ENCODE measurements around the gene MRPL37.

Gene MRPL37

DNA sequence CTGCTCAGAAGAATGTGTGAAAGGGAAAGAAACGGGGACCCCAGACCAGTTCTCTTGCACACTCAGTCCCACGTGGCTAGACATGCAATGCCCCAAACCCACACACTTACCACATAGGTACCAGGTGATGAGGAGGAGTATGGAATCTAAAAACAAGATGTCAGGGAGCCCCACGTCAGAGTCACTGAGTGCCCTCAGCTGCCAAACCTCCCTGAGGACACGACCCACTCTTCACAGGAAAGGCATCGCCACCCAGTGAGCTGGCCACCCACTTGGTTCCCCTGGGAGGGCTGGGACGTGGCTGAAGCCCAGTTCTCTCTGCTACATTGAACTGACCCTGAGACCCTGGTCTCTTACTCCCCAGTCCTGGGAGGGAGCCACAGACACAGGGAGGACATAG, 41.4 kb downstream of the MRPL37 start:
- DNase-seq = no peak

DNA sequence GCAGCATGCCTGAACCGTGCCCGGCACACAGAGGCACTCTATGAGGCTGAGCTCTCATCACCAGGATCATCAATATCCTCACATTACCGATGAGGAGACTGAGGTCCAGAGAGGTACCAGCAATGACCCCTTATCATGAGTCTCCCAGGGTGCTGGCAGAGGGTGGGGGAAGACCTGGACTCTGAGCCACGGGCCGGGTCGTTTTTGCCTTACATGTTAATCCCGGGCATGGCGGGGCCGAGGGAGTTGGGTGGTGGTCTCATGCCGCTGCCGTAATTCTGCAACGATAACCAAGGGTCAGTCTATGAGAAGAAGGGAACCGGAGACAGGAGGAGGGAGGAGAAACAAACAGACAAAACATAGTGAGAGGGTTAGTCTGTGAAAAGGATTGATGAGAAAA, 43.1 kb downstream of the MRPL37 start:
- DNase-seq = no peak

DNA sequence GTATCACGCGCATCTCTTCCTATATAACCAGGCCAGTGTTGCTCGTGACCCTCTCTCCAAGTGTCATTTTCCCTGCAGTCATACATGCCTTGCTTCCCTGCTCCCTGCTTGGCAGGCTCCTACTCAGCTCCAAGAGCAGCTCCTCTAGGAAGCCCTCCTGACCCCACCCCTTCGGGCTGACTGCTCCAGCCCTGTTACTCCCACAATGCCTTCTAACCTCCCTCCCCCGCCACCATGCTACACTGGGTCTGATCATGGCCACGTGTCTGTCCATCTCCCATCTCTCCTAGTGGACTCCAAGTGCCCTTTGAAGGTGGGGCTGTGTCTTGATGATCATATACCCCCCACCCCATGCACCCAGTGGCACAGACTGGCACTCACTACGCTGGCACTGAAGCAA, 44.7 kb downstream of the MRPL37 start:
- no peak for DNase-seq

DNA sequence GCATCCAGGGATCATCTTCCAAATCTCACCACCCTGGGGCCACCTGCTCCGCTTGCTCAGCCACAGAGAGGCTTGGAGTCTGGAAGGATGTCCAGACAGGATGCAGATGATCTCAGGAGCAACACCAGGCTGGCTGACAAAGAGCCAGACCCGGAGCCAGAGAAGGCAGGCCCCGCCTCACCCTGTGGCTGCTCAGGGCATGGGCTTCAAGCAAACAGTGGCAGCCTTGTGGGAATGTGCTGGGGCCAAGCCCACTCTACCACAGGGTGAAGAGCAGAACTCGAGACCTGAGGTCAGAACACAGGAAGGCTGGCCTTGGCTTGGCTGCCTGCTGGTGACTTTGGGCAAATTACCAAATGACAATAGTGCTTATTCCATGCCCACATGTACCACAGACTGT, 45.5 kb downstream of the MRPL37 start:
- DNase-seq = no peak

DNA sequence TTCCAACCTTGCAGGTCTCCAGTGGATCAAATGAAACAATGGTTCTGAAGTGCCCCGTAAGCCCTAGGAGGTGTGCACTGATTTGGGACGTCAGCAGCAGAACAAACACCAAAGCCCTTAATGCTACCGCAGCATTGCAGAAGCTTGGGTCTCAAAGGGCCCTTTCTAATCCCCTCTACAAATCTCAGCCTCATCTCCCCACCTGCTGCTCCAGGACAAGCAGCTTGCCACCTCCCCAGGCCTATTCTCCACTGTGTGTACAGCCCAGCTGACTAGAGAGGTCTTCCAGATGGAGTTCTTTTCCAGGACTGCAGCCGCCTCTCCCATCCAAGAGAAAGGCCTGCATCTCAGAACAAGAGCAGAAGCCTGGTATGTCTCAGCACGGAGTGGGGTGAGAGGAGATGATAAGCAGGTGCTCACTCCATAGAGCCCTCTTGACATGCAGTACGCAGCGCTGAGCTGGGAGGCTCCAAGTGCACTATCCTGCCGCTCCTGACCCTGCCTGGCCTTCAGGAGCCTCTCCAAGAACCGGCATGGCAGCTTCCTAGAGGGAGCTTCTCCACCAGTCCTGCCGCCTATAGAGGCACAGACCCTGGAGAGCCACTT, 46.3 kb downstream of the MRPL37 start:
- no peak for DNase-seq

DNA sequence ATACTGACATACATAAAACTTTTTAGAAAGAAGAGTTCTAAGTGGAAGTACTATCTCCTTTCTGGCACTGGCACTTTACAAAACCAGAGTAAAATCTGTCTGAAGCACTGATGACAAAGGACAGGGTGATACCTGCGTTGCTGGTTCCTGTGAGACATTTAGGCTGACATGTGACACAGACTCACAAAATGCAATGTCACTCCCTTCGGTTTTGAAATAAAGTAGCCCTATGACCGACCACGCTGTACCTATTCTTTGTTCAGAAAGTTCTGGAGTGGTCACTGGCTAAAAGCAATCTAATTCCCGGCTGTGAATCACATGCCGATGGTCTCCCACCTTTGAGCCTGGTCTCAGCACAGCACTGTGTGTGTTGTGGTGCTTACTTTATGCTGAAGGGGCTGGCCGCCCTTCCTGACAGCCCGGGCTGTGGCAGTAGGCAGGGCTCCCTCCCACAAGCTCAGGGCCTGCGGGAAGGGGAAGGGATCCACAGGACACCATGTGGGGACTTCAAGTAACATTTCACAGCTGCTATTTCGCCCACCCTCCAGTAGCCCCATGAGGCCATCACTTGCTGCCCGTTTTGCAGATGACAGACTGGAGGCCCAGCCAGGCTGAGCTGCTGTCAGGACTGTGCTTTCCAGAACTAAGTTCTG, 48.0 kb downstream of the MRPL37 start:
- no peak for DNase-seq

DNA sequence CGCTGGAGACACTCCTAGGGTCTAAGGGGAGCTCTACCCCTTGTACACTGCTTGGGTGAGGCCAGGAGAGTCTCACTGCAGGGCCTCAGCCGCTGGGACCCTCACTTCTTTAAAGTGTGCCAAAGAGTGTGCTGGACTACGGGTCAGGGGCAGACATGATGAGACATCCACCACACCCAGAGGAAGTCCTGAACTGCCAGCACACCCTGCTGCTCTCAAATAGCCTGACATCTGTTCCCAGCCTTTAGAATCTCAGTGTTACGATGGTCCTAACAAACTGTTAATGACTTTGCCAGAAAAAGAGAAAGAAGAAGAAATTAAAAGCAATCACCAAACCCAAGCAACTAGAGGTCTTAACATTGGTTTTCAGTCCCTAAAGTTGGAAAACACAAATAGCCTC, 49.0 kb downstream of the MRPL37 start:
- no peak for DNase-seq

DNA sequence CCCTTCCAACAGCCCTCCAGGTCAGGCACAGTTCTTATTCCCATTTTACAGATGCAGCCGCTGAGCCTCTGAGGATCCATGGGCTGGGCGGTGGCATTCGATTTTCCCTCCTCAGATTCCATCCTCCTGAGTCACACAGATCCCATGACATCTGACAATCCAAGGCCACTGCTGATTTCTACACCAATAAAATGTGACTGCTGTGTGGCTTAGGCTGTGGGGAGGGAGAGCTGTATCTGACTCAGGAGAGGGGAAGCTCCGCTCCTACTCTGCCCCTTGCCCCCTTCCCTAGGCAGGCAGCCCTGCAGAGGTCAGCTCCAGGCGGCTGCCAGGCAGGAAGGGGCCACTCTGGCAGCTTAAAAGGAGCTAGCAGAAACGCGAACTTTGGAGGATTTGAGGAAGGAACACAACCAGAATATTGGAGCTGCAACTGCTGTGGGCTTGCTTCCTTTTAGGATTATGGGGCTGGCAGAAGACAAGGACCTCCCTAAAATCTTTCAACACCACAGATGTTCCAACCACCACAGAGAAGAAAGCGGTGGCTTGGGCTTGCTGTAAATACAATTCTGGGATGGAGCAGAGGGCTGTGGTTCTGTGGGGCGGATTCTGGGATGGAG, 50.0 kb downstream of the MRPL37 start:
- DNase-seq = no peak

DNA sequence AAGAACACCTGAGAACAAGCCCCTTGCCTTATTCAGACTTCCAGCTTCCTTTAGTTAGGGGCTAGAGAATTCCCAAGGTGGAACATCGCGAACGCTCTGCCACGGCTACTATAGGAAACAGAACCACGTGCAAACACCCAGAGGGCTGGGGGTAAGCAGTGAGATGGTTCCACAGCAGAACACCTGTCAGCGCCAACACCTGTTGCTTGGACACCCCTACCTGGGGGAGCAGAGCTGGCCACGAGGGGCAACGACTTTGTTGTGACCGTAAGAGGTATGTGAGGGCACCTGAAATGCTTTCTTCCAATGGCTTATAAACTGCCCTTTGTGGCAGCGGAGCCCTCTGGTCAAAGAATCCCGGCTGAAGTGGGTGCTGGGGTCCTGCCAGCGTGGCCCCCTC, 50.7 kb downstream of the MRPL37 start:
- DNase-seq = no peak

DNA sequence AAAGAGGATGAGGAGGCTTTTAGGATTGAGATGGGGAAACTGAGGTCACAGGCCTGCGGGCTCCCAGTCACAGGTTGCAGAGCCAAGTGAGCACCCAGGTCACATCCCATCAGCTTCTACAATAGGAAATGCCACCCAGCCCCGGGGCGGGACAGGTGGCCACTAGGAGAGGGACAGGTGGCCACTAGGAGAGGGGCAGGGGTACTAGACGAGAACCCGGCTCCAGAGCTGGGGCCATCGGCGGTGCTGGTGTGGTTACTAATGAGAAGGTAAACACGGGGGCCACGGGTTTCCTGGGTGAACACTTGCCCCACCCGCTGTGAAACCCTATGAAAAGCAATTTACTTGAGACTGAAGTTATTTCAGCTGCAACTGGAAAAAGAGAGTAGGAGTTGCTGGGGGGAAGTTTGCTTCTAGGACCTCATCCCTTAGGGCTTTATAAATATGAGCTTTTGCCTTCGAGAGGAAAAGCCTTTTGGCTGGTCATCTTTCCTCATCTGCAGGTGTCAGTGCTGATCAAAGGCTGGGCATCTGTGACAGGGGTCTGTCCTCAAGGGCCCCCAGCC, 52.5 kb downstream of the MRPL37 start:
- no peak for DNase-seq

DNA sequence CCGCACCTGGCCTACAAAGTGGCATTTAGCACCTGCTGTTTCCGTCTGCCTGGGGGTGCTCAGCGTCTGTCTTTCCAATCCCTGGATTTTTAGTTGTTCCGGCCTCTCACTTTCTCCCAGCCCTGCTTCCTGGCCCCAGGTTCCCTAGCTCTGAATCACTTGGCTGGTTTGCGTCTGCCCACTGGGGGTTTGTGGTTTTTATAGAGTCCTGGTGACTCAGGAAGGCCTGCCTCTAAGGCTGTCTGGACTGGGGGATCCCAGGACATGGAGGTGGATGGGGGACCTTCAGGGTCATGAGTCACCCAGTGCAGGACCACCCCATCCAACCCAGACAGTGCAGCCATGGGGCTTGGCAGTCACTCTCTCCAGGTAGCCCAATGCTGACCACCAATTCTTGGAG, 53.5 kb downstream of the MRPL37 start:
- DNase-seq = no peak

DNA sequence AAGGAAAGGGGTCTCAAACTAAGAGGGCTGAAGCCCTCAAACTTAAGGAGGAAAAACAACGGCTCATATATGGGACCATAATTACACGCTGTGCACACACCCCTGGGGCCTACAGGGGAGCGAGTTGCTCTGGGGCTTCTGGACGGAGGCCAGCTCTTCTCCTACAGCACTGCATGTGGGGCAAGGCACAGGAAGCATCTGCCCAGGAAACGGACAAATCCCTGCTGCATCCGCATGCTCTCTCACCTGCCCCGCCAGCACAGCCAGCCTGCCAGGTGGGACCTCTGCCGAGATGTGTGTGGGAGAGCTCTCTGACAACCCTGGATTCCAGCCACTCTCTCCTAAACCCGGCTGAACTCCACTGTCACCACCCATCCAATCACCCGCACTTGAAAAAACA, 54.1 kb downstream of the MRPL37 start:
- no peak for DNase-seq

DNA sequence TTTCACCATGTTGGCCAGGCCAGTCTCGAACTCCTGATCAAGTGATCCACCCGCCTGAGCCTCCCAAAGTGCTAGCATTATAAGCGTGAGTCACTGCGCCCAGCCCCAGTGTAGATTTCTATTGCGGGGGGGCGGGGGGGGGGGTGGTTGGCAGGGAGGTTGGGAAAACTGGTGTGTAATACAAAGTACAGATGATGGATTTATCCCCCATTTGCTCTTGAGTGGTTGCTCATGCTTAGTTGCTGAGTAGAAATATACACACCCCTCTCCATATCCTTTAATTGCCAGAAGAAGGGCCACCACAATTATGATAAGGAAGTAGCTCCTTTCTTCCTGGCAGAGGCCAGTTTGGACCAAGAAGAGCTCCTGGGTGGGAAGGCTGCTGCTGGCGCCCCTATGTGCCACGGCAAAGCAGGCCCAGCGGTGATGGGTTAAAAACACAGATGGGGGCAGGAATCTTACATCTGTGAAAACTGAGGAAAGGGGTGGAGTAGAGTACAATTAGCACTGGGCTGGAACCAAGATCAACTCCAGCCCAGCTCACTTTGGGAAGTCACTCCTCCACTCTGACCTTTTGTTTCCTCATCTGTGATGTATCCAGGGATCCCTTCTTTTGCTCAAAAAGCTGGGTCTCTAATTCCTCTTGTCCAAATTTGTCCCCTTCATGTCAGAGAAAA, 55.2 kb downstream of the MRPL37 start:
- no peak for DNase-seq

DNA sequence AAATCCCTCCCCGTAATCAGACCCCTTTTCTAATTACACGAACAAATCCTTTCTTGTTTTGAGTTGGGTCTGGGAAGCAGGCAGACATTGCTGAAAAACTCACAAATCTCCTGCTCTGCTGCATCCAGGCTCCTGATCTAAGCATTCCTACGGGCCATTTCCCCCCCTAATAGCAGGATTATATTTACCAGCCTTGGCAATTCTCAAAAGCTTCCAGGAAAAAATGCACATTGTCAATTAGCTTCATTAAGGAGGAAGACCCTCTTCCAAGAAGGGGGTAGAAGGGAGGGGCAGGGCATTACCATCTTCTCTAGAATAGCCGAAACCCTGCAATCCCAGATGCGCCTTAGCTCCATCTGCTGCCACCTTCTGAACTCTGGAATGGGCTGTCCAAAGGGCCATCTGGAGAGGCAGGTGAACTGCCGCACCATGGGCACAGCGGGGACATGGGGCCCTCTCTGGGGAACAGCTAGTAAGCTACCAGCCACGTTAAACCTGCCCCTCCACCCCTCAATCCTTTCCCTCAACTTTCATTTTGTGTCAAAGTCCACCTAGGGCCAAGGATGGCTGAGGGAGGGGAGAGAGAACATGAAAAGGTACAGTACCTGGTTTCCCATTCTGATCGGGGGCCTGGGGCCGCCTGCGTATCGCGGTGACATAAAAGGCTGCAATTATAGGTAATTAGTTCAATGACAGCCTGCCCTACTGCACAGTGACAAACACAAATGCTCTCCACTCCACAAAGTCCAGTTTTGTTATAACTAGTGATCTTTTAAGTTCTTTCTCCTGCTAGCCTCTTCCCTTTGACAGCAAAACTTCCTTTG, 56.8 kb downstream of the MRPL37 start:
- DNase-seq = no peak

DNA sequence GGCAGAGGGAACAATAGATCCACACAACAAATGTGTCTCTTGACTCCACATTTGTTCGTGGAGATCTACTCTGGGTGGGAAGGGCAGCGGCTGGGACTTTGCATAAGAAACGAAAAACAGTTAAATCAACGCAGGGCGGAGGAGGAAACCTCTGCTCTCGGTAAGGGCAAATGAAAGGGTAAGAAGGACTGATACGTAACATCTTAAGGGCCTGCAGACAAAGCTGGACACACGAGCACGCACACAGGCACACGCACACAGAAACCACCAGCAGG, 57.3 kb downstream of the MRPL37 start:
- DNase-seq = no peak

DNA sequence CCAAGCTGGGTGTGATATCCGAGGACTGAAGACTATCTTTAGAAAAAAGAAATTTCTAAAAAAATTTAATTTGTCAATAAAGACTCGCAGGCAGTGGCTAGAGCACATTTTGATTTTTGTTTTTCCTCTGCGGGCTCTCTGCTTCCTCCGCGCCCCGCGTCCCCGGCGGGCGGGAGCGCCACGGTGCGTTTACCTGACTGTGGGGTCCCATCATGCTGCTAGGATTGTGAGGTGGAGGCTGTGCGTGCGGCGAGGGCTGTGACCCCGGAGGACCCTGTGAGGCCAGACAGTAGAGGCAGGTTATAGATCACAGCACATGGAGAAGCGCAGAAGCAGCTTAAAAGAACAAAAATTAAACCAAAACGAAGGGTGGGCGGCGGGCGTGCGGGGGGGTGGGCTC, 57.9 kb downstream of the MRPL37 start:
- no peak for DNase-seq

DNA sequence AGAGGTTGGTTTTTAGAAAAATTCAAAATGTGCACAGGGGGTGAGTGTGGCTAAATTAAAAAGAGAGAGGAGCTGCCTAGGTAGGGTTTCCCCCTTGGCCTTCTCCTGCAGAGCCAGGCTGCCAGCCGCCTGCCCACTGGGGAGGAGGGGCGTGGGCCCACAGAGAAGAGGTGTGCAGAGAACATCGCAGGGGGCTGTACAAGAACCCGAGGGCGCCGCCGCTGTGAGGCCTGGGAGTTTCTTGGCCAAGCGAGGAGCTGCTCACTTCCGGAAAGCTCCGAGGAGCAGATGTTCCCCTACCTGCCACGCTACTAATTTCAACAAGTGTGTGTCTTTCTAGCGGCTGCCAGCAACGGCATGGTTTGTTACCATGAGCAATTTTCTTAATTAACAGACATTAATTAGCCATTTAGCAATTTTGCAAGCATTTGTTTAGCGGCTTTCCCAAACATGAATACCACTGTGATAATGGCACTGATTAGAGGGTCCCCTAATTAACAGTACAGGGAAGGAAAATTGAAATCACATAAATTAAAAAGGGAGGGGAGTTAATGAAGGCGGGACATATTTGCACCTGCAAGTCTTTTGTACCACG, 59.7 kb downstream of the MRPL37 start:
- DNase-seq = no peak

DNA sequence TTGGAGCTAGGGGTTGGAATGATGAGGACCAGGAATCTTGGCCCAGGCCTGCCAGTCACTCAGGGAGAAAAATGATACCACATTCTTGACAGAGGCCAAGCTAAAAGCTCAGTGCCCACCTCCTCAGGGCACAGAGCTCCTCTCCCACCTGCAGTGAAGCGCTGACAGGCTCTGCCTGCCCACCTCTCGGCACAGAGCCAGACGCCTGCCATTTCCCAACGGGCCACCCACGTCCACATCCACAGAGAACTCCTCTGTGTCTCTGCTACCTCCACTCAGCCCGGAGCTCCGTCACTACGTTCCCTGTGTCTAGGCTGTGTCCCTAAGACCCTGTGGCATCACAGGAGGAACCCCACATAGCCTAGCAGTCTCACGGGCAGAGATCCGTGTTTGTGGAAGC, 60.8 kb downstream of the MRPL37 start:
- DNase-seq = no peak

DNA sequence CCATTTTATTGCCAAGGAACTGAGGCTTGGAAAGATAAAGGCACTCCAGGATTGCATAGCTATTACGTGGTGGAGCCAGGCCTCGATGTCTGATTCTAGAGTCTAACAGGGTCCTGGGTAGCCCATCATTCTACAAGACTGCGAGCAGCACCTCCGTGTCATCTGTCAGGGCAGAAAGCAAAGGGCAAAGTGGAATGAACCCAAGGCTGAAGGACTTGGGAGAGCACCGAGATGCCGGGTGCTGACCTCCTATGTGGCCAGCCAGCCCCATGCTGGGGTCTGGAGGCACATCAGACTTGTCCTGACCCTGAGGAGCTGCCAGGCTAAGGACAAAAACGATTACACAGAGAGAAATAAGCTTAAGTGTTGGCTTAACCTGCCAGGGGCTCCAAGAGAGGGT, 62.3 kb downstream of the MRPL37 start:
- no peak for DNase-seq

DNA sequence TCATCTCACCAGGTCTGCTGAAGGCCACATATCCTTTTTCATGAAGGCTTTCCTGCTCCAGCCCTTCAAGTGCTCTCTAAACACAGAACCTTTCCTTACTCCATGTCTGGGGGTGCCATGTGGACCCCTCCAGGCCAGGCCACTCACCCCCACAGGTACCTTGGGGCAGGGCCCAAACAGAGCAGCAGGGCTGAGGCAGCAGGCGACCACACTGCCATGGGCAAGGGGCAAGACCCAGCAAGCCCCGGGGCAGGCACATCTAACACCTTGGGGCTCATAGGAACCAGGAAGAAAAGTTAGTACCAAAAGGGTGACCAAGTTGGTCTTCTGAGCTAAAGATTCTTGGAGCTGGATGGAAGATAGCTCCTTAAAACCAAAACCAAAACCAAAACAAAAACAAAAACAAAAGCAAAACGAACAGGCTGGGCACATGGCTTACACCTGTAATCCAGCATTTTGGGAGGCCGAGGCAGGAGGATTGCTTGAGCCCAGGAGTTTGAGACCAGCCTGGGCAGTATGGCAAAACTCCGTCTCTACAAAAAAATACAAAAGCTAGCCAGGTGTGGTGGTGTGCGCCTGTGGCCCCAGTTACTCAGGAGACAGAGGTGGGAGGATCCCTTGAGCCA, 63.7 kb downstream of the MRPL37 start:
- no peak for DNase-seq

DNA sequence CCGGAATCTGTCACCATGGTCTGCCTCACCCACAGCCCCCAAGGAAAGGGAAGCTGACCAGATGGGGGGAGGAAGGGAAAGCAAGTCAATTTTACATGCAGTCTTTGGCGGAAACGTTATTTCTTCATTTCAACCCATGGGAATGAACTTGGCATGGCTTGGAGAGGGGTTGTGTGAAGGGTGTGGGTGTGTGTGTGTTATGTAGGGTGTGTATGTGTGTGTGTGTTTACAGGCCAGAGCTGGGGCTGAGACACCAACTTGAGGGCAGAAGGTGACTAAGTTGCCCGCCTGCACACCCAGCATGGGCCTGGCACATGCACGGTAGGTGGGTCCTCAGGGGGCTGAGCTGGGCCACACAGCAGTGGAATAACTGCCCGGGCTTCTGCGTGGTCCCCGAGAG, 65.2 kb downstream of the MRPL37 start:
- no peak for DNase-seq

DNA sequence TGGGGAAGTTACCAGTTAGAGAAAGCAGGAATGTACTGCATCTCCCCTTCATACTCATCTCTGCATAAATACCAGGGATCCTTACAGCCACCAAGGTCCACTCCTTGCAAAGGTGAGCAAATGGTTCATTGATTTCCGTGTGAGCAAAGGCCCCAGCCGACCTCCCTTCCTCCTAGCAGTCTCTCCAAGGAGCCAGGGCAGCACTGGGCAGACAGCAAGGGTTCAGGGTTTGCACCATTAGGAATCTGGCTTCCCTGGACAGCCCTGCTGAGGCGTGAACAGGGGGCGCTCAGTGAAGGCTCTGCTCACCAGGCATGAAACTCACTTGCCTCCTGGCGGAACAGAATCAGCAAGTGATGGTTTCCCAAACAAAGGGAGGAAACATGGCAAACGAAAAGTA, 65.7 kb downstream of the MRPL37 start:
- DNase-seq = no peak
